ENCODE data around the gene TAF1C.

TAF1C gene

DNA sequence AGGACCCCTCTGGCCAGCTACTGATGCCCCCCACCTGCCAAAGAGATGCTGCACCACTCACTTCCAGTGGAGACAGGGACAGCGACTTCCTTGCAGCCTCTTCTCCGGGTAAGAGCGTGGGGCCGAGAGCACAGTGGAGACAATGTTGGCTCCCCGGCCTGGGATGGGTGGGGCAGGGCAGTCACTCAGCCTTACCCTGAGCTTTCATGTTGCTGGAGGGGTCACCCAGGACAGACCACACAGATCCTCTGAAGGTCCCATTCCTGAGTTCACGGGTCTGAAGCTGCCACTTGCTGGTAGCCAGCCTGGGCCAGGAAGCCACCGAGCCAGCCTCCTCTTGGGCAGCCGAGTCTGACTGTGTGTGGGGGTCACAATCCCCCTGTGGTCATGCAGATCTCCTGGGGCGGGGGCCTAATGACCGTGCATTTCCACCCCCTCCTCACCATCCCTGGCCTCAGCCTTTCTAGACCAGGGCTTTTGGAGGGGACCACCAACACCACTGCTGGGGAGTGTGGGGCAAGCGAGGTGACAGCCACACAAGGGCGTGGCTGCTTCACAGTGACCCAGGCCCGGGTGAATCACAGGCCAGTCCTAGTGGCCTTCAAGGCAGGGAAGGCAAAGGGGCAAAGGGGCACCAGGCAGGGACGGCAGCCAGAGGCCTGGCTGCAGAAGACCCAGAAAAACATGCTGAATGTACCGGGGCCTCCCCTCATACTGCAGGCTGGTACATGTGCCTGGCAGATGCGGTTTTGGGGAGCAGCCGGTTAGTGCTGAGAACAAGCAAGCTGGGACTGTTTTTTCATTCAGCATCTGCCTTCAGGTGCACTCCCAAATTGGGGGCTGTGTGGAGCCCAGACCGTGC lies 10.4 kb downstream of the TAF1C start:
- H3K27ac ChIP-seq, result no peak overlapping the region
- H3K4me3 ChIP-seq (ENCODE audit: low read depth, low read length), result no peak overlapping the region
- no peaks in the 10 kb centered on the region for H3K79me2 ChIP-seq
- H3K9ac ChIP-seq, result no peak overlapping the region
- H3K36me3 ChIP-seq (ENCODE audit: control insufficient read depth, insufficient read depth, low read length), result no peaks in the 10 kb centered on the region
- H3K4me1 ChIP-seq, result peaks cover 6% of the 10 kb centered on the region
- TF ChIP-seq, protein P1, sequence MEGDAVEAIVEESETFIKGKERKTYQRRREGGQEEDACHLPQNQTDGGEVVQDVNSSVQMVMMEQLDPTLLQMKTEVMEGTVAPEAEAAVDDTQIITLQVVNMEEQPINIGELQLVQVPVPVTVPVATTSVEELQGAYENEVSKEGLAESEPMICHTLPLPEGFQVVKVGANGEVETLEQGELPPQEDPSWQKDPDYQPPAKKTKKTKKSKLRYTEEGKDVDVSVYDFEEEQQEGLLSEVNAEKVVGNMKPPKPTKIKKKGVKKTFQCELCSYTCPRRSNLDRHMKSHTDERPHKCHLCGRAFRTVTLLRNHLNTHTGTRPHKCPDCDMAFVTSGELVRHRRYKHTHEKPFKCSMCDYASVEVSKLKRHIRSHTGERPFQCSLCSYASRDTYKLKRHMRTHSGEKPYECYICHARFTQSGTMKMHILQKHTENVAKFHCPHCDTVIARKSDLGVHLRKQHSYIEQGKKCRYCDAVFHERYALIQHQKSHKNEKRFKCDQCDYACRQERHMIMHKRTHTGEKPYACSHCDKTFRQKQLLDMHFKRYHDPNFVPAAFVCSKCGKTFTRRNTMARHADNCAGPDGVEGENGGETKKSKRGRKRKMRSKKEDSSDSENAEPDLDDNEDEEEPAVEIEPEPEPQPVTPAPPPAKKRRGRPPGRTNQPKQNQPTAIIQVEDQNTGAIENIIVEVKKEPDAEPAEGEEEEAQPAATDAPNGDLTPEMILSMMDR (IDR thresholded peaks at IDR 0.05), result no peak
- H3K9me3 ChIP-seq (ENCODE audit: control insufficient read depth, low read length), result no peaks in the 10 kb centered on the region
- no peak overlapping the region for H2AFZ ChIP-seq
- no peaks in the 10 kb centered on the region for H3K27me3 ChIP-seq (ENCODE audit: control insufficient read depth, insufficient read depth, low read length)
- no peak overlapping the region for H3K4me2 ChIP-seq (ENCODE audit: low read length)

DNA sequence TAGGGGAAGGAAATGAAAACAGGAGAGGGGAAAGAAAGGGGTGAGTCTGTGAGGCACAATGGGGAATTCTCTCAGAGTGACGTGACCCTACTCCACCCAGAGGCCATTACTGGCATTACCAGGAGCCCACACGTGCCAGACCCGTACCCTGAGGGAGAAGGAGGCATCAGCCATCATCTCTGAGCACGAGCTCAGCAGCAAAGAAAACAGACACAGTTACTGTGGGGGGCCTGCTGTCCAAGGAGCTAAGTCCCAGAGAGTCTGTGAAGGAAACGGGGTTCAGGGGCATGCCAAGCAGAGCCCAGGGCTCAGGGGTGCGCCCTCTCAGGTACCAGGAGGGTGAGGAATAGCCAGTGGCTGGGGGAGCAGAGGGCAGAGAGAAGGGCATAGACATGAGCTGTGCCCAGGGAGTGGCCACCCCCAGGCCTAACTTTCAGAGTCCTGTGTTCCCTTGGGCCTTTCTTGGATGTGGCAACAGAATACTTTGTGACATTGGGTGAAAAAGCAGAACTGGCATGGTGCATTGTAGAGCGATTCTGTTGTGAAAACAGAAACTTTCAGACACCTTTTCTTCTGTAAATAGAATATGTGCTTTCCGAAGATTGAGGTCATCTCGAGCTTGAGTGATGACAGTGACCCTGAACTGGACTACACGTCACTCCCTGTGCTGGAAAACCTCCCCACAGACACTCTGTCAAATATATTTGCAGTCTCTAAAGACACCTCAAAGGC lies 11.3 kb downstream of the TAF1C start:
- no peak overlapping the region for H3K4me2 ChIP-seq (ENCODE audit: low read length)
- peak overlapping the region; percentile 53 for H2AFZ ChIP-seq
- no peaks in the 10 kb centered on the region for H3K27me3 ChIP-seq (ENCODE audit: control insufficient read depth, insufficient read depth, low read length)
- no peaks in the 10 kb centered on the region for H3K9me3 ChIP-seq (ENCODE audit: control insufficient read depth, low read length)
- no peaks in the 10 kb centered on the region for H3K79me2 ChIP-seq
- H3K4me1 ChIP-seq, result peaks cover 6% of the 10 kb centered on the region
- H3K9ac ChIP-seq, result no peak overlapping the region
- H3K4me3 ChIP-seq (ENCODE audit: low read depth, low read length), result no peak overlapping the region
- no peaks in the 10 kb centered on the region for H3K36me3 ChIP-seq (ENCODE audit: control insufficient read depth, insufficient read depth, low read length)
- H3K27ac ChIP-seq, result no peak overlapping the region
- TF ChIP-seq, protein P1 (IDR thresholded peaks at IDR 0.05), result peak; percentile 87

DNA sequence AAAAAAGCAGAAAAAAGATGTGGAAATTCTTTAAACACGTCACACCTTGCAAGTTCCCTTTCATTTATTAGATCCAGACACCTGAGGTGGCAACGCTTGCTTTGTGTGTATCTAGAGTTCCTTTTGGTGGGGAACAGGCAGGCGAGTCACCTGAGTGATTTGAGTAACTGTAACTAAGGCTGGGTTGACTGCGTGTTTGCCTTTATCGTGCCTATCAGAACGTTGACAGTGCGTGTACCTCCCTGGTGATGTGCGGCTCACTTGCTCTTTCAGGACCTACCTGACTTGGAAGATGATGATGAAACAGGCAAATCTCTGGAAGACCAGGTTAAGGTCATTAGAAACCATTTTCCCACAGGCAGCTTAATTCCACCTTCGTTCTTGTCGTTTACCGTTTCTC lies 12.5 kb downstream of the TAF1C start:
- H3K79me2 ChIP-seq, result no peaks in the 10 kb centered on the region
- H3K36me3 ChIP-seq (ENCODE audit: control insufficient read depth, insufficient read depth, low read length), result no peaks in the 10 kb centered on the region
- no peak overlapping the region for H3K4me2 ChIP-seq (ENCODE audit: low read length)
- no peak overlapping the region for H3K4me3 ChIP-seq (ENCODE audit: low read depth, low read length)
- H3K4me1 ChIP-seq, result peaks cover 6% of the 10 kb centered on the region
- no peak overlapping the region for H2AFZ ChIP-seq
- no peaks in the 10 kb centered on the region for H3K27me3 ChIP-seq (ENCODE audit: control insufficient read depth, insufficient read depth, low read length)
- TF ChIP-seq, protein P1 (IDR thresholded peaks at IDR 0.05), result no peak
- H3K9ac ChIP-seq, result no peak overlapping the region
- H3K9me3 ChIP-seq (ENCODE audit: control insufficient read depth, low read length), result no peaks in the 10 kb centered on the region
- H3K27ac ChIP-seq, result no peak overlapping the region

DNA sequence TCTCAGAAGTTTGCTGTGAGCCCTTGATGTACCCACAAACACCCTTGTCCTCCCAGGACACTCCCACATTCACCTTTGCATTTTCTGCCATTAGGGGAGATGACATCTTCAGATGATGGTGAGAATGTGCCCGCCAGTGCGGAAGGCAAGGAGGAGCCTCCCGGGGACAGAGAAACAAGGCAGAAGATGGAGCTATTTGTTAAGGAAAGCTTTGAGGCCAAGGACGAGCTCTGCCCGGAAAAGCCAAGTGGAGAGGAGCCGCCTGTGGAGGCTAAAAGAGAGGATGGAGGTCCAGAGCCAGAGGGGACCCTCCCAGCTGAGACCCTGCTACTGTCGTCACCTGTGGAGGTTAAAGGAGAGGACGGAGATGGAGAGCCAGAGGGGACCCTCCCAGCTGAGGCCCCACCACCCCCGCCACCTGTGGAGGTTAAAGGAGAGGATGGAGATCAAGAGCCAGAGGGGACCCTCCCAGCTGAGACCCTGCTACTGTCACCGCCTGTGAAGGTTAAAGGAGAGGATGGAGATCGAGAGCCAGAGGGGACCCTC lies 17.0 kb downstream of the TAF1C start:
- Histone ChIP-seq H2AFZ (no peak overlapping the region), H3K9me3 (ENCODE audit: control insufficient read depth, low read length) (no peaks in the 10 kb centered on the region), H3K27me3 (ENCODE audit: control insufficient read depth, insufficient read depth, low read length) (no peaks in the 10 kb centered on the region), H3K4me1 (no peaks in the 10 kb centered on the region), H3K27ac (no peak overlapping the region), H3K9ac (no peak overlapping the region), H3K79me2 (no peaks in the 10 kb centered on the region), H3K4me3 (ENCODE audit: low read depth, low read length) (no peak overlapping the region), H3K4me2 (ENCODE audit: low read length) (no peak overlapping the region), H3K36me3 (ENCODE audit: control insufficient read depth, insufficient read depth, low read length) (no peaks in the 10 kb centered on the region)
- TF ChIP-seq, protein P1 (IDR thresholded peaks at IDR 0.05), result no peak
